HG03521 (cell line): ENCODE data around the gene PAXX.

Source experiments
- ATAC-seq: cut with Tn5 transposase; IDR thresholded peaks from one replicate; pipeline ENCODE4 v1.9.1; 2021; ENCODE audit warnings: mild to moderate bottlenecking, moderate library complexity; ENCODE audit not compliant: unreplicated experiment

The PAXX gene

DNA sequence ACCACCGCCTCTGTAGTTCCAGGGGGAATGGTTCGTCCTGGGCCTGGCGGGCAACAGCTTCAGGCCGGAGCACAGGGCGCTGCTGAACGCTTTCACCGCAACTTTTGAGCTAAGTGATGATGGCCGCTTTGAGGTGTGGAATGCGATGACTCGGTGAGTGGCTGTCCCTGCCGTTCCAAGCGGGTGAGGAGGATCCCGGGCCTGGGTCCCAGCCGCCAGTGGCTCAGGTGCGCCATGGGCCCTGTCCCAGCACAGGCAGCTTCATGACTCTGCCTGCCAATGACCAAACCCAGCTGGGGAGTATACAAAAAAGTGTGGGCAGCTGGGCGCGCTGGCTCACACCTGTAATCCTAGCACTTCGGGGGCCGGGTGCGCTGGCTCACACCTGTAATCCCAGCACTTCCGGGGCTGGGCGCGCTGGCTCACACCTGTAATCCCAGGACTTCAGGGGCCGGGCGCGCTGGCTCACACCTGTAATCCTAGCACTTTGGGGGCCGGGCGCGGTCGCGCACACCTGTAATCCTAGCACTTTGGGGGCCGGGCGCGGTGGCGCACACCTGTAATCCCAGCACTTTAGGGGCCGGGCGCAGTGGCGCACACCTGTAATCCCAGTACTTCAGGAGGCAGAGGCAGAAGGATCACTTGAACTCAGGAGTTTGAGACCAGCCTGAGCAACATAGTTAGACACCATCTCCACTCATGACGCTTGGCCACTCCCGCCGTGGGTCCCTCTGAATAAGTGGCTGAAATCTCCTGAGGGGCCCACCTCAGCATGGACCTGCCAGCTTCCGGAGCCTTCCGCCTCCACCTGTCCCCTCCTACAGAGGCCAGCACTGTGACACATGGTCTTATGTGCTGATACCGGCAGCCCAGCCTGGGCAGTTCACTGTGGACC lies 39.1 kb upstream of the PAXX start:
- no peak for ATAC-seq

DNA sequence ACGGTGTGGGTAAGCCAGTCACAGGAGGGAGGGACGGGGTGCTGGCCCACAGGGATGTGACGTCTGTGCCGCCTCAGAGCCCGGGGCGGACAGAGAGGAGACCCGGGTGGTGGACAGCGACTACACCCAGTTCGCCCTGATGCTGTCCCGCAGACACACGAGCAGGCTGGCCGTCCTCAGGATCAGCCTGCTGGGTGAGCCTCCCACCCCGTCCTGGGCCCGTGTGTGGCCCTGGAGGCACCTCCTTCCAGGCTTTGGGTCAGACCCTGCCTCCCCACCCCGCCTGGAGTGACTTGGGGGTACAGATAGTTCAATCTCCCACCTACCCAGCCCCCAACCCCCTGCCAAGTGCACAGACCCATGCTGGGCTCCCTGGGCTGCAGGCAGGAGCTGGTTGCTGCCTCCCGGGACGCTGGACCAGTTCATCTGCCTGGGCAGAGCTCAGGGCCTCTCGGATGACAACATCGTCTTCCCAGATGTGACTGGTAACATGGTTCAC lies 38.4 kb upstream of the PAXX start:
- ATAC-seq, result no peak

DNA sequence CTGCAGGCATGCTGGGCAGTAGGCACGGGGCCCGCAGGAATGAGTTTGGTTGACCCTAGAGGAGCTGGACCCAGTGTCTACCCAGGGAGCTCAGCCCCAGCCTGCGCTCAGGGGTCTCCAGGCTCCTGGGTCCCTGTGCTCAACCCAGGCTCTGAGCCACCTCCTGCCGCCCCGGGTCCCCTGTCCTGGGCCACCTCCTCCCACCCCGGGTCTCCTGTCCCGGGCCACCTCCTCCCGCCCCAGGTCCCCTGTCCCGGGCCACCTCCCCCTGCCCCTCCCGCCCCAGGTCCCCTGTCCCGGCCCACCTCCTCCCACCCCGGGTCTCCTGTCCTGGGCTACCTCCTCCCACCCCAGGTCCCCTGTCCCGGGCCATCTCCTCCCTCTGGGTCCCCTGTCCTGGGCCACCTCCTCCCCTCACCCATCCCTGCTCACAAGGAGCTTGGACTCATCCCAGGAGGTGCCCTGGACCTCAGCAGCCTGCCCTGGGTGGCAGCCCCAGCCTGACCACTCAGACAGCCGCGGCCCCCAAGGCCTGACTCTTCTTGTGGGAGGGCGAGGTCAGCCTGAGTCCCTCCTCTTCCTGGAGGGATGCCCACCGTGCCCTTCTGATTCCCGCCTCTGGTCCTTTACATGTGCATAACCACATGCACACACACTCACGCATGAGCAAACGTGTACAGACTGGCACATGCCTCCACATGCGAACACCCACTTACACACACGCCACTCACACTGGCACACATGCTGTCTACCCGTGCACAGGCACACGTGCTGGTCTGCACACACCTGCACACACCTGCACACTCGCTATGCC lies 37.7 kb upstream of the PAXX start:
- ATAC-seq, result no peak

DNA sequence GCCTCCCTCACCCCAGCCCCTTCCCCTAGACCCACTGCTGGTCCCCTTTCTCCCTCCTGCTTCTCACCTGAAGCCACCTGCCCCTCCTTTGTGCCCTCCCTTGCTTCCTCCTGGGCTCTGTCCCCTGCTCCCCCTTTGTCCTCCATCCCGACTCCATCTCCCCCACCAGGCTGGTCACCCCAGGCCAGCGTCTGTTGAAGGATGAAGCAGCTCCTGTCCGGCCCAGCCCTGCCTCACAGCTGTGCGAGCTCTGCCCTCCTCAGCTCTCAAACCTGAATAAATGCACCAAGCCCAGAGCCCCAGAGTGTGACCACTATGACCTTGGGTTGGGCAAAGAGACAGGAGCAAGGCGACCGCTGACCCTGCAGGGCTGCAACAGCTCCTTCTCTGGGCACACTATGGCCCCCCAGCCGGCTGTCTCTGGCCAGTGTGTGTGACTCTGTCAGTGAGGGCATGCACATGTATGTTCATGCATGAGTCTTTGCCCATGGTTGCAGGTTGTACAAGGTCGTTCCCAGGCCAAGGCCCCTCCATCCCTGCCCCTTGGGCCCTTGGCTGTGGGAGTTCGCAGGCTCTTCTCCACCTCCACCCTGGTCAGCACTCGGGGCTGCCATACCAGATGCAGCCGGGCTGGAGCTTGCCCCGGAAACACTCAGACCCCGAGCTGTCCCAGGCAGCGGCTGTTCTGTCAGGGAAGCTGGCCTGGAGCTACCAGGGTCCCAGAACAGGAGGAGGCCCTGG lies 36.9 kb upstream of the PAXX start:
- no peak for ATAC-seq

DNA sequence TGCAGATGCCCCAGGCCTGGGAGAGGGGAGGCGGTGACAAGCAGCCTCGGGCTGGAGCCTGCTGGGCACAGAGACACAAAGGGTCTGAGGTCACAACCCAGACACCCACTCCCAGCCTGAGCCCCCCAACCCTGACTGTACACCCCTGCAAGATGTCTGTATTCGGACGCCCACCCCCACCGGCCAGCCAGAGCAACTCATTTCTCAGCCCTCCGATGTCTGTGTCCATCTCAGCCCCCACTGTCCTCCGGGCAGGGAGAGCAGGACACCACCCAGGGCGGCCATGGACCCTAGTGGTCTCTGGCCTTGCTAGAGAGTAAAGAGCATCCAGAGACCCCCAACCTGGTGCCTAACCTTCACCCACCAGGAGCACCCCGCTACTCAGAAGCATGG lies 36.3 kb upstream of the PAXX start:
- no peak for ATAC-seq

DNA sequence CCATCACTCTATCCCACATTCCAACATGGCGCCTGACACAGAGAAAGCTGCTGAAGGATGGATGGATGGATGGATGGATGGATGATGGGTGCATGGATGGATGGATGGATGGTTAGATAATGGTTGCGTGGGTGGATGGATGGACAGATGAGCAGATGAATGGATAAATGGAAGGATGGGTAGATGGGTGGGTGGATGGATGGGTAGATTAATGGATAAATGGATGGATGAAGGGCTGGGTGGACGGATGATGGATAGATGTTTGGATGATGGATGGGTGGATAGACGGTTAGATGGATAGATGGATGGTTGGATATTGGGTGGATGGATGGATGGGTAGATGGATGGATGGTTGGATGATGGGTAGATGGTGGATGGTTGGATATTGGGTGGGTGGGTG lies 35.6 kb upstream of the PAXX start:
- ATAC-seq, result no peak

DNA sequence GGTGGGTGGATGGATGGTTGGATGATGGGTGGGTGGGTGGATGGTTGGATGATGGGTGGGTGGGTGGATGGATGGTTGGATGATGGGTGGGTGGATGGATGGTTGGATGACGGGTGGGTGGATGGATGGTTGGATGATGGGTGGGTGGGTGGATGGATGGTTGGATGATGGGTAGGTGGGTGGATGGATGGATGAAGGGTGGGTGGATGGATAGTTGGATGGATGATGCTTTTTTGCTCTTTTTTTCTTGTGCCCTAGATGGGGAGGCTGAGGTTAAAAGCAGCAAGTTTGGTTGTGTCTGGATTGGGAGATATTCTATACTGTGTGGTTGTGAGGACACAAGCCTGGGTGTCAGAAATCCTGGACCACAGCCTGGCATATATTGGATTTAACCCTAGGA lies 34.8 kb upstream of the PAXX start:
- no peak for ATAC-seq

DNA sequence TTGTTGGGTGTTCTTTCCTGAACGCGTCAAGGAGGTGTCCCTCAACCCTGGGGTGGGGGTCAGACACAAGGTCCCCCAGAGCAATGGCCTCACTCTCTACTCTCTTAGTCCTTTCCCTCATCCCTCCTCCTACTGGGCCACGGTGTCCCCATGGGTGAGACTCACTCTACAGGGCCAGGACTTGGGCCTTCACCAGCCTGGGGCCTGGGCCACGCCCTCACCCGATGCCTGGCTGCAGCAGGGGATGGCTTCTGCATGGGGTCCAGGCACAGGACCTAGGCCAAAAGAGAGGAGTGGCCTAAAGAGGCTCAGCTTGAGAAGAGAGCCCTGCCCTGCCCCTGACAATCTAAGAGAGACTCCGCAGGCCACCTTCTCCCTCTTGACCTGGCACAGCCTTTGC lies 34.3 kb upstream of the PAXX start:
- ATAC-seq, result no peak

DNA sequence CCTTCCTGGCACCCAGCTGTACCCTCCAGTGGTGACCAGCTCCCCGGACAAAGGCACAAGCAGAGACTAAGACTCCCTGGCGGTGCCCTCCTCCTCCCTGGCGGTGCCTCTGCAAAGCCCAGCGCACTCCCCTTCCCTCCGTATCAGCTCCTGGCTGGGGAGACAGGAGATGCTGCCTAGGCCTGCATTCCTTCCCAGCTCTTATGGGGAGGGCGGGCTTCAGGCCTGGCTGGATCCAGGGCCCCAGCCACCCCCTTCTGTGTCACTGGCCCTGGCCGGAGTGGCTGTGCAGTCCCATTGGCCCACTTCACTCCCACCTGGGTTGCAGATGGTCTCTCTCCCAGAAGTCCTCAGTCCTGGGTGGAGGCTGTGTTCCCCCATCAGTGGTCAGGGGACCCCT lies 33.7 kb upstream of the PAXX start:
- ATAC-seq, result no peak

DNA sequence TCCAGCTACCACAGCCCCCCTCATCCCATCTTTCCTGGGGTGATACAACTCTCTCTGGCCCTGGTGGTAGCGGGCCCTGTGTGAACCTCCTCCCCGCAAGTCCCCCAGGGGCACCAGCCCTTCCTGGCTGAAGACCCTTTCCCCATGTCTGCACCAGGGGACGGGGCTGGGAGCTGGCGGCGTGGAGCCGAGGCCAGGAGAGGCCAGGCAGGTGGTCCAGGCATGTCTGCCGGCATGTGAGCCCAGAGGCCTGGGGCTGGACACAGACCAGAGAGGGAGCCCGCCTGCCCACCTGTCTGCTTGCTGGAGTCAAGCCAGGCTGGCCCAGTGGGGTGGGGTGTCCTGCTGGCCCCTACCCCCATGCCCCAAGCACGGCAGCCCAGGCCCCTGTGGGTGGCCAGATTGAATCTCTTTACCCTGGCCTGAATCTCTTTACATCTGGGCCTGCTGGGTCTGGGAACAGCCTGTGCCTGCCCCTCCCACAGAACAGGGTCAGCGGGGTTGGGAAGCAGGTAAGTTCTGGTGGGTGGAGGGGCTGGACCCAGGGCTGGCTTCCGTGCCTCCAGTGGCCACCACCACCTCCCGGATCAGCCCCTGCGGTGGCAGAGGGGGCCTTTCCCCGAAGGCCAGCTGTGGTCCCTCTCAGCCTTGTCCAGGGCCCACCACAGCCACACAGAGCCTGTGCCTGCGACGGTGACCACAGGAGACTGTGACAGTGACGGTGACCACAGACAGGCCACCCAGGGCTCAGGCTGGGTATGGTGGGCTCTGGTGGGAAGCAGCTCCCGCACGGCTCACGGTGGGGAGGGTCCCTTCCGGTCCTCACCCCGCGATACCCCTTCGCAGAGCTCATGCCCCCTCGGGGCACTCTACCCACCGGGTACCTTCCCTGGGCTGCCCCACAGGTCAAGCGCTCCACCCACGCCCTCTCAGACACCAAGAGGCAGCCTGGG lies 33.0 kb upstream of the PAXX start:
- no peak for ATAC-seq

DNA sequence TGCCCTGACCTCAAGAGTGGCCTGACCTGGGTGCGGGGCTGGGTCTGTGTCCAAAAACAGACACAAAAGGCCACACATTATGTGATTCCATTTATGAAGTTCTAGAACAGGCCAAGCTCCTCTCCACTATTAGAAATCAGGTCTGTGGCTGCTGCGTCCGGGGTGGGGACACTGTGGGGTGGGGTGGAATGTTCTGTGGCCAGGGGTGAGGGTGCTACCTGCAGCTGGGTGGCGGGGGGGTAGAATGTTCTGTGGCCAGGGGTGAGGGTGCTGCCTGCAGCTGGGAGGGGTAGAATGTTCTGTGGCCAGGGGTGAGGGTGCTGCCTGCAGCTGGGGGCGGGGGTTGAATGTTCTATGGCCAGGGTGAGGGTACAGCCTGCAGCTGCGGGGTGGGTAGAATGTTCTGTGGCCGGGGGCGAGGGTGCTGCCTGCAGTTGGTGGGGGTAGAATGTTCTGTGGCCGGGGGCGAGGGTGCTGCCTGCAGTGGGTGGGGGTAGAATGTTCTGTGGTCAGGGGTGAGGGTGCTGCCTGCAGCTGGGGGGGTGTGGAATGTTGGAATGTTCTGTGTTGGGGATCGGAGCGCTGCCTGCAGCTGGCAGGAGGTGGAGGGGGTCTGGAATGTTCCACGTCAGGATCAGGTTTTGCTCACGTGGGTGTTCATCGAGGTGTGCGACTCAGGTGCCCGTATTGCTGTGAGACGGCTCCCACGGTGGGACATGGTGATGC lies 31.8 kb upstream of the PAXX start:
- ATAC-seq, result no peak

DNA sequence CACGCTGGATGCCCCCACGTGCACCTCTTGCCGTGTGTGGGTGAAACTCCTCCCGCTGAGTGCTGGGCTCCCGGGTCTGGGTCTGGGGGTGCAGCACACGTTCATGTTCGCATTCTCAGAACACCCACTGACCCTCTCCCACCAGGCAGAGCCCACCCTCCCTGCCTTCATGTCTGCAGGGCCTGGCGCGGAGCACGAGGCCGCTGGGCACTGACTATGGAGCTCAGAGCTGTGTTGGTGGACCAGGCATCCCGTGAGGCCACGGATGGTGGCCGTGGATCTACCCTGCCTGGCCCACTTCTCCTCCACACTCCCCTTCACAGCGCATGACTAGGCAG lies 31.3 kb upstream of the PAXX start:
- ATAC-seq, result no peak

DNA sequence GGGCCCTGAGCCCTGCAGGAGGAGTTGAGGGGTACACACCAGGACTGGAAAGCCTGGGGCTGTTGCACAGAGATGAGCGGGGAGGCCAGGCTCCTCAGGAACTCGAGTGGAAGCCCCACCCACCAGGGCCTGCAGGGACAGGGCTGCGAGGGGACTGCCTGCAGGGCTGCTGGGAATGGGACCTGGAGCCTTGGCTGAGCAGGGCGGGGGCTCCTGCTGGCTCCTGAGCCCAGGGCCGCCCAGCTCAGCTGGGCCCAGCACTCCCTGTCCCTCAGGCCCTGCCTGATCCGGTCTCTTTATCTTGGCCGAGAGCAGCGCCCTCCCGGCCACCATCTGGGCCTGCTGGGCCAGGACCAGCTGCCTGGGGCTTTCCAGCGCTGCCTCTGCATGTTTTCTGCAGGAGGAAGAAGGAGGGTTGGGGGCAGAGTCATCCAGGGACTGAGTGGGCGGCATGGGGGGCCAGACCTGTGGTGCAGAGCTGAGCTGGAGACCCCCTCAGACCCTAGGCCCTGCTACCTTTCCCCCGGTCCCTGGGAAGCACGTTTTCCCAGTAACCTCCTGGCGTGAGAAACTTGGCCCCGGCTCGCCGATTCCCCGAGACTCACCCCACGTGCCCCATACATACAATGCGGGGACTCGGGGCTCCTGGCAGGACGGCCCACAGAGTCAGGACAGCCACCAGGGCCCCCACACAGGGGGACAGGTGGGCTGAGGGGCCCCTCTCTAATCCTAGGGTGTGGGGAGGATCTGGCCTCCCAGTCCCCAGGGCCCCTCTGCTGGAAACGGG lies 30.8 kb upstream of the PAXX start:
- ATAC-seq, result no peak

DNA sequence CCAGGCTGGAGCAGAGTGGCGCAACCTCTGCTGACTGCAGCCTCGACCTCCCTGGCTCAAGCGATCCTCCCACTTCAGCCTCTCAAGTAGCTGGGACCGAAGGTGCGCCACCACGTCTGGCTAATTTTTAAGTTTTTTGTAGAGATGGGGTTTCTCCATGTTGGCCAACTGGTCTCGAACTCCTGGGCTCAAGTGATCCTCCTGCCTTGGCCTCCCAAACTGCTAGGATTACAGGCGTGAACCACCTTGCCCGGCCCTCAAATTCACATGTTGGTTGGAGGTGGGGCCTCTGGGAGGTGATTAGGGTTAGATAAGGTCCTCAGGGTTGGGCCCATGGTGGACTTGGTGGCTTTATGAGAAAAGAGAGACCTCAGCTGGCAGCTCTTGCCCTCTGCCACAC lies 30.1 kb upstream of the PAXX start:
- no peak for ATAC-seq

DNA sequence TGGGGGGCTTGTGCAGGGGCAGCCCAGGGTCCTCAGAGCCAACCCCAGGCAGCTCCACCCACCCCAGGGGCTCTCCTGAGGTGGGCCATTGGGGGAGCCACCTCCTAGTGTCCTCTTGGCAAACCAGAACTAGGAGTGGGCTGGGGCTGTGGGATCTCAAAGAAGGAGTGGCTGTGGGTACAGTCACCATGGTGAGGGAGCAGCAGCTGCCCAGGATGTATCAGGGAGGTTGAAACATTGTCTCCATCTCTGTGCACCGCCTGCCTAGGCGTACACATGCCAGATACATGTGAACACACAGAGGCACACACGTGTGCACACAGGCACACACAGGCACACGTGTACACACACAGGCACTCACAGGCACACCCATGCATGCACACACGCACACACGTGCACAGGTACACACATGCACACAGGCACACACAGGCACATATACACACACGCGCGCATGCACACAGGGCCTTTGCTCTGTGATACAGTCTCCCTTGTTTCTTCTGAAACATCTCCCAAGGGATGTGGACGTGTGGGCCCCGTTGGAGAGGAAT lies 29.4 kb upstream of the PAXX start:
- ATAC-seq, result no peak

DNA sequence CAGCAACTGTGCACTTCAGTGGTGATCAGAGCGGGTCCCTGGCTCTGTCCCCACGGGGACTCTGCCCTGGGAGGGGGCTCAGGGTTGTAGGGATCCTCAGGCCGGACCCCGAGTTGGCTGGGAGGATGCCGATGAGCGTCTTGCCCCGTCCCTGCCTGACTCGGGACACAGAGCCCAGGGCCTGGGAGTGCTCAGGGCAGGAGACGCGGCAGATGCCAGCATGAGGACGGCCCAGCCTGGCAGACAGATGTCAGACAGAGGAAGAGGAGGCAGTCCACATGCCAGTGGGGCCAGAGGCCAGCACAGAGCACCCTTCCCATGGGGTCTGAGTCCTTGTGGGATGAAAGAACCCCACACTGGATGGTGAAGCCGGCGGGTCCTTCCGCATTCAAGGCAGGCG lies 28.9 kb upstream of the PAXX start:
- ATAC-seq, result no peak

DNA sequence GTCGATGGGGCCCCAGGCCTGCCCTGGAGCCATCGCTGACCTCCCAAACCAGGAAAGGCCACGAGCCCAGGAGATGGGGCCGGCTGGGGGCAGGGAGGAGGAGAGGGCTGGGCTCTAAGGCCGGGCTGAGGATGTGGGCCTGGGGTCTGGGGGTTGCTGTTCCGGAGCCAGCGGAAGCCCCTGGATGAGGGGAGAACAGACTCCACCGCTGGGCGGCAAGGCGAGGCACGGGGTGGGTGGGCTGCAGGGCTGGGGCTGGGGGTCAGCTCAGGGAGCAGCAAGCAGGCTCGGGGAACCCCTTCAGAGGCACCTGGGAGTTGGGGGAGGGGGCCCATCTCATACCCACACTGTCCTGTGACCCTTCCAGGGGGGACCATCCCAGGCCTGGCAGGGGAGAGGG lies 28.5 kb upstream of the PAXX start:
- no peak for ATAC-seq

DNA sequence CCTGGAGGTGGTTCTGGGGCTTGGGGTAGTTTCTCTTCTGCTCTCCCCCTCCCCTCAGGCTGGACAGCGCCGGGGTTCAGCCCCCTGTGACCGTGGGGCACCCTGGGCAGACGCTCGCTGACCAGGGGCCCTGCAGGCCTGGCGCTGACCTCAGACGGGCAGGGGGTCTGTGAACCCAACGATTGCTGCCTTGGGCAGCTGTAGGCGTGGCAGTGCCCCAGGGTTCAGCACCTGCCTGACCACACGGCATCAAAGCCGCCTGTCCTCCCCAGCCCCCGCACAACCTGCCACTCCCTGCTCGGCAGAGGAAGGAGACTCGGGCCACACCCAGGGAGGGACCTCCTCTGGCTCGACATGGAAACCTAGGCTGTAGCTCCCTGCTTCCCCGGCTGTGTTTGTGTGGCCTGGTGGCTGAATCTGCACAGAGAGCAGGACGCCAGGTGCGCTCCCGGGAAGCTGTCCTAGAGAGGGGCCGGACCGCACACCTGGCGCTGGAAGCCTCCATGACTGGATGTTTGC lies 28.0 kb upstream of the PAXX start:
- ATAC-seq, result no peak
